ENCODE measurements around the gene ROR2. TPM values are rescaled to one million over a fixed set of nuclear protein-coding genes. Genes with fewer than 3 reads are reported as not detected.

ROR2 gene
- total and polyA plus RNA-seq, 2 of the 13 experiments (the other 11 are each of a cell fraction or from before 2014, with no cell fraction given): not detected

DNA sequence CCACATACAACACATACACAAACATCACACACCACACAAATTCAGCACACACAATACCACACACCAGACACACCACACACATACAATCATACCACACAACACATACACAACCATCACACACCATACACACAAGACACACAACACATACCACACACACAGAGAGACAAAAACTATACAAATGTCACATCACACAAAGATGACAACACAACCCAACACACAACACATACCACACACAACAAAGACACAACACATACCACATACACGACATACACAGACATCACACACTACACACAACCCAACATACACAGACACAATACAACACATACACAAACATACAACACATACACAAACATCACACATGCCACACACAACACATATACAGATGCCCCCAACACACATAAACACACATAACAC is 44.8 kb downstream of the ROR2 start:
- ATAC-seq (no peak), DNase-seq (ENCODE audit: low spot score) (no peak), FAIRE-seq (peak; percentile 34)
- Histone ChIP-seq H3K36me3 (replicated peaks in 1 of 2; ENCODE audit: control insufficient read depth in 1 of 2, insufficient read depth in 2 of 2, low read length in 2 of 2) (no peaks in the 10 kb centered on the region), H3K9ac (ENCODE audit: insufficient read depth, low read depth, low read length) (no peak overlapping the region), H4K20me1 (ENCODE audit: insufficient read depth, low read length) (no peaks in the 10 kb centered on the region), H3K4me3 (replicated peaks in 1 of 3; ENCODE audit: insufficient read depth in 1 of 3, low read depth in 2 of 3, low read length in 3 of 3) (no peak overlapping the region), H2AFZ (ENCODE audit: low read length) (no peak overlapping the region), H3K4me2 (ENCODE audit: low read depth, low read length) (no peak overlapping the region), H3K27me3 (ENCODE audit: control insufficient read depth in 1 of 2, insufficient read depth in 2 of 2, low read length in 2 of 2) (peaks cover 2 to 30% of the 10 kb centered on the region in 2 experiments; a peak in 3 of 5 replicates), H3K4me1 (ENCODE audit: insufficient read depth, low read length) (no peaks in the 10 kb centered on the region), H3K9me3 (ENCODE audit: low read length) (no peaks in the 10 kb centered on the region), H3K79me2 (ENCODE audit: insufficient read depth, low read length) (no peaks in the 10 kb centered on the region), H3K27ac (ENCODE audit: extremely low read length, insufficient read depth, low read length) (no peak overlapping the region)
- TF ChIP-seq FOXA1 (IDR thresholded peaks at IDR 0.05) (0 out of 2 replicates have a peak, but pooled peaks have one; percentile 11), FOXA1 (CRISPR knock-in tag; IDR thresholded peaks at IDR 0.05) (no peak), CREB1 (IDR thresholded peaks at IDR 0.05) (0 out of 2 replicates have a peak, but pooled peaks have one; percentile 29), CREB1 (CRISPR knock-in tag; IDR thresholded peaks at IDR 0.05) (no peak), NFKB2 (CRISPR knock-in tag; IDR thresholded peaks at IDR 0.05; ENCODE audit: borderline replicate concordance) (no peak), SRSF9 (IDR thresholded peaks at IDR 0.05; ENCODE audit: borderline replicate concordance, insufficient read depth, low read depth, low read length, poor library complexity, severe bottlenecking) (no peak), SRSF1 (optimal IDR thresholded peaks at IDR 0.05; ENCODE audit: low read depth, low read length) (no peak), ATF7 (IDR thresholded peaks at IDR 0.05) (0 out of 2 replicates have a peak, but pooled peaks have one; percentile 13), ATF7 (CRISPR knock-in tag; IDR thresholded peaks at IDR 0.05) (no peak), ZNF646 (CRISPR knock-in tag; IDR thresholded peaks at IDR 0.05) (peak; percentile 38; the same call in 1 of the 2 replicates), NR2F1 (CRISPR knock-in tag; IDR thresholded peaks at IDR 0.05) (no peak), GZF1 (CRISPR knock-in tag; IDR thresholded peaks at IDR 0.05) (no peak)
- CTCF ChIA-PET (ENCODE audit: low intra/inter-chr PET ratio, low total read pairs): no interaction called here
- BruUV-seq (replicated peaks): no TSS peak
- 5% methylated on average over 1 of the region's 1 CpG for WGBS (ENCODE audit: low lambda C conversion rate)
- POLR2A ChIA-PET: no interaction called here
- intact Hi-C loops (cut with micrococcal nuclease; ENCODE audit: unreplicated experiment) (no loop called here), in situ Hi-C loops (cut with HindIII; ENCODE audit: extremely low pct_ligation_motif_present, low pct_unique_long_range_greater_than_20kb) (no loop called here)
